NCI-H82 treated with DMSO at 0.1 percent for 48 hours (cell line): ENCODE results near the gene SGPP1.
"Not testable (repeated sequence)": the region's sequence is repeated elsewhere in the genome, so short reads cannot be mapped to it uniquely, and the experiment has no call there.

Experiments used
- DNase-seq: peaks from one replicate; lab custom pipeline; 2025; ENCODE audit not compliant: unreplicated experiment; lab: John Stamatoyannopoulos, UW

The SGPP1 gene, protein sequence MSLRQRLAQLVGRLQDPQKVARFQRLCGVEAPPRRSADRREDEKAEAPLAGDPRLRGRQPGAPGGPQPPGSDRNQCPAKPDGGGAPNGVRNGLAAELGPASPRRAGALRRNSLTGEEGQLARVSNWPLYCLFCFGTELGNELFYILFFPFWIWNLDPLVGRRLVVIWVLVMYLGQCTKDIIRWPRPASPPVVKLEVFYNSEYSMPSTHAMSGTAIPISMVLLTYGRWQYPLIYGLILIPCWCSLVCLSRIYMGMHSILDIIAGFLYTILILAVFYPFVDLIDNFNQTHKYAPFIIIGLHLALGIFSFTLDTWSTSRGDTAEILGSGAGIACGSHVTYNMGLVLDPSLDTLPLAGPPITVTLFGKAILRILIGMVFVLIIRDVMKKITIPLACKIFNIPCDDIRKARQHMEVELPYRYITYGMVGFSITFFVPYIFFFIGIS

DNA sequence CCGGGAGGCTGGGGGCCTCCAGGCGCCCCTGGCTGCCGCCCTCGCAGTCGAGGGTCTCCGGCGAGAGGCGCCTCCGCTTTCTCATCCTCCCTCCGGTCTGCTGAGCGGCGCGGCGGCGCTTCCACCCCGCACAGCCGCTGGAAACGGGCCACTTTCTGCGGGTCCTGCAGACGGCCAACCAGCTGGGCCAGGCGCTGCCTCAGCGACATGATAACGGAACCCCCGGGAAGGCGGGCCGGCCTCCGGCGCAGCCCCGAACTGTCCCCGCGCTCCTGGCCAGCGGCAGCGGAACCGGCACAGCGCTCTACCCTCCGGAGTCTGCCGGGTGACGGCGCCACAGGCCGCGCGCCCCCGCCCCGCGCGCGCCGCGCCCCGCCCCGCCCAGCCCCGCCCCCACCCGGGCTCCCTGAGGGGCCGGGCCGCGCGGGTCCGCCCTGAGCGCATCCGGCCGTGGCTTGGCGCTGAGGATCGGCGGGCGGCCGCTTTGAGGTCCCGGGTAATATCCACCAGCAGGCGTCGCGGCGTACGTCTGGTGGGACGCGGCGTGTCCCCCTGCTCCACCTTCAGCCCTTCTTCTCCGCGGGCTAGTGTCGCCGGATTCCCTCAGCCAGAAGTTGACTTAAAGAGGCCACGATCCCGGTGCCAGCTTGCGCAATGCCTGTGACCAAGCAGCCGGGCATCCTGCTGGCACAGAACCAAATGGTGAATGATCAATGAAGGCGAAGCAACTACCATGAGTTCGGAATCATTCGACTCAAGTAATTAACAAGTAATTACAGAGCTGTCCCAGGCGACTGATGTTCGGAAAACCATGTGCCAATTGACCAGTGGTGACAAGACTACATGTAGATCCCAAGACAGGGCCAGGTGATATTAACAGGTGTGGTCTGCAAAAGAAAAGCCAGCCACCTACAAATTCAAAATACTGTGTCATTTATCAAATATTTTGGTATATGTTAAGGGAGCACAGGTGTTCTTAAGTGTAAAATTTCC, at the start of gene SGPP1:
Gene SGPP1, minus strand, starts transcription at position 330 of the 993 bp plus-strand sequence. Its CDS starts 121 bp downstream, at position 209.
- peak; percentile 51 for DNase-seq

DNA sequence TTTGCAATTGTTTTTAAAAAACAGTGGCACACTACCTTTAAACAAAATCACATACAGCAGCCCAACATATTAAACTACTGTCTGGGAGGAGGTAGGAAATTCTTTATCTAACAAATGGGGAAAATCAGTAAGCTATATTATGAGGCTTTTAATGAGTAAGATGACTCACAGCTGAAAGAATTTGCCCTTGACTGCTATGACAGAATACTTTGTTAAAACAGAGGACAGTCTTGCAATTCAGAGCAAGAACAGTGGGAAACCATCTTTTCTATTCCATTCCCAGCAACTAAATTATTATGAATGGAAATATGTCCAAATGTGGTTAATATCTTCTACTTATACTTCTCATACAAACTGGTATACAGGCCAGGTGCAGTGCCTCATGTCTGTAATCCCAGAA, 49.2 kb upstream of the SGPP1 start:
- DNase-seq: no peak

DNA sequence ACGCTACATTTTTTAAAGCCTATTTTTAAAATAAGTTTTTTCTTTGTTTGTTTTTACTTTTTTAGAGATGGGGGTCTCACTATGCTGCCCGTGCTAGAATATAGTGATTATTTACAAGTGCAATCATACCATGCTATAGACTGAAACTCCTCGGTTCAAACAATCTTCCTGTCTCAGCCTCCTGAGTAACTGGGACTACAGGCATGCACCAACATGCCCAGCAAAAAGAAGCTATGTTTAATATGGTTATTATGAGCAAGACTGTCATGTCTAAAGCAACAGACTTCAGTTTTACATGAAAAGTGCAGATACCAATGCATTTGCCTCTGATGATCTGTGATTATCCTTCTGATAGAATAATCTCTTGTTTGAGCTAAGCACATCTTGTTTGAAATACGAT, 45.6 kb upstream of the SGPP1 start:
- DNase-seq: no peak

DNA sequence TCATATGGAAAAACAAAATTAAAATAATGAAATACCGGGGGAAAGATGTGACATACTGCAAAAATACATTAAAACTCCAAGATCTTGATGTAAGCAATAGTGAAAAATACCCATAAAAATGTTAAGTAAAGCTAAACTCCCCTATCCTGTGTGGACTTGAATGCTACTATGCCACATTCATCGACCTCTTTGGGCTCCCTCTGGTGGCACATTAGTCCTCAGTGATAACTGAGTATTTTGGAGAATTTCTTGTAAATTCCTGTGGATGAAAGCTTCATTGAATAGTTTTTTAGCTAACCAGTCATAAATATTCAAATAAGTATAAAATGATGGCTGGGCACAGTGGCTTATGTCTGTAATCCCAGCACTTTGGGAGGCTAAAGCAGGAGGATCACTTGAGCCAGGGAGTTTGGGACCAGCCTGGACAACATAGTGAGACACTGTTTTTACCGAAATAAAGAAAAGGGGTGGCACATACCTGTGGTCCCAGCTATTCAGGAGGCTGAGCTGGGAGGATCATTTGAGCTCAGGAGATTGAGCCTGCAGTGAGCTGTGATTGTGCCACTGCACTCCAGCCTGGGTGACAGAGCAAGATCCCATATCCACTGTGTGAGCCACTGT, 42.4 kb upstream of the SGPP1 start:
- DNase-seq: no peak

DNA sequence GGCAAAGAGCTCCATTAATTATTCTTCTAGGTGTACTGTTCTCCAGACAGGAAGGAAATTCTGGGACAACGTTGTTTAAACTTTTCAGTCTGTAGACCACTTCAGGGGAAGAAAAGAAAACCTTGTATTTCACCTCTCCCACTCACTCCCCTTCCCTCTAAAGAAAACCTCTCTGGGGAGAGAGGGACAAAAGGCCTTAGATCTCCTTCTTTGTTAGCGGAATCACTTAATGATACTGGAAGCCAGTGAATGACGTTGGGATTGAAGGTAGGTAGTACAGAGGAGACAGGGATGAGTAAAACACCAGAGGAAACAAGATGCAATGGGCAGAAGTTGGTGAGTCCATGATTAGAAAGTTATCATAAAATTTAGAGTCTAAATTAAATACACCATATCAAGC, 38.7 kb upstream of the SGPP1 start:
- DNase-seq: no peak

DNA sequence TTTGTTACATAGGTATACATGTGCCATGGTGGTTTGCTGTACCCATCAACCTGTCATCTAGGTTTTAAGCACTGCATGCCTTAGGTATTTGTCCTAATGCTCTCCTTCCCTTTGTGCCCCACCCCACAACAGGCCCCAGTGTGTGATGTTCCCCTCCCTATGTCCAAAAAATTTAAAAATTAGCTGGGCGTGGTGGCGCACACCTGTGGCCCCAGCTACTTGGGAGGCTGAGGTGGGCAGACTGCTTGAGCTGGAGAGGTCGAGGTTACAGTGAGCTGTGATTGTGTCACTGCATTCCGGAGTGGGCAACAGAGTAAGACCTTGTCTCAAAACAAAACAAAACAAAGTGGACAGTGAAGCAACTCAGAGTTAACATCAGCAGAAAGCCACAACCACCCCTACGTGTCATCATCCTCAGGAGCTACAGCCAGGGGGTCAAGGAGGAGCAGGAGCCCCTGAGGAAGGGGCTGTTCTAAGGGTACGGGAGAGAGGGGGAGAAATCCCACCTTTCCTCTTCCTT, 36.8 kb upstream of the SGPP1 start:
- no peak for DNase-seq

DNA sequence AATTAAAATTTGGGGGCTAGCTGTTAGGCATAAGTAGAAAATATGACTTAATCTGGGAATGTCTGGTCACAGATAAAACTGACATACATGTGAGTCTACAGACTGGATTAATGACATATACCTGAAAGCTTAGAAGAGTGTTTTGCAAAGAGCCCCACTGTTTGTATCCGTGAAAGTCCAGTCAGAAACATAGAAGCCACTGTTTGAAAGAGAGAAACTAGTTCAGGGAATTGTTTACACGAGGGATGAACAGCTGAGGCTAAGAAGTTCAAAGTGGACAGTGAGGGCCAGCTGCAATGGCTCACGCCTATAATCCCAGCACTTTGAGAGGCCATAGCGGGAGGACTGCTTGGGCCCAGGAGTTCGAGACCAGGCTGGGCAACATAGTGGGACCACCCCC, 36.2 kb upstream of the SGPP1 start:
- DNase-seq: no peak

DNA sequence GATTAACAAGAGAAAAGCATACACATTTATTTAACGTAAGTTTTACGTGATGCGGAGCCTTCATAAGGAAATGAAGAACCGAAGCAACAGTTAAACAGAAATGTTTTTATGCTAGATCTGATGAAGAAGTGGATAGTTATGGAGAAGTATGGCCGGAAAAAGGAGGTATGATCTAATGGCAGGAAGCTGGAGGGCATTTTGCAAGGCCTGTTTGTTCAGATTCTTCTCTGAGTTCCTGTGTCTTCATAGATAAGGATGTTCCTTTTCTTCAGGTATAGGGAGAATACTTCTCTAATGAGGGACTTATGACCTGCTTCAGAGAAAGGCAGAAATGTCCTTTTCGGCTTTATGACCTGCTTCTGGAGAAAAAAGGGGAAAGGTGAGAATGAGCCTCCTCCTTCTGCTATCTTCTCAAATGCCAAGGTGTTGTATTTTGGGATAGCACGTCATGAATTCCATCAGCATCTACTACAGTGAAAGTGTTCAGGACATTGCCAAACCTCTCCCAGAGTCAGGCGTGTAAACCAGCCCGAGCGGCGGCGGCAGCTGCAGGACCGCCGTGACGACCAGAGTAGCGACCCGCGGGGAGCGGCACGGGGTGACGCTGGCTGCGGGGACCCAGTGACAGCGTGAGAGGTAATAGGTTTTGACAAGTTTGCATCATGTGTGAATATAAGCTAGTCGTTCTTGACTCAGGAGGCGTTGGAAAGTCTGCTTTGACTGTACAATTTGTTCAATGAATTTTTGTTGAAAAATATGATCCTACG, 33.7 kb upstream of the SGPP1 start:
- DNase-seq: no peak

DNA sequence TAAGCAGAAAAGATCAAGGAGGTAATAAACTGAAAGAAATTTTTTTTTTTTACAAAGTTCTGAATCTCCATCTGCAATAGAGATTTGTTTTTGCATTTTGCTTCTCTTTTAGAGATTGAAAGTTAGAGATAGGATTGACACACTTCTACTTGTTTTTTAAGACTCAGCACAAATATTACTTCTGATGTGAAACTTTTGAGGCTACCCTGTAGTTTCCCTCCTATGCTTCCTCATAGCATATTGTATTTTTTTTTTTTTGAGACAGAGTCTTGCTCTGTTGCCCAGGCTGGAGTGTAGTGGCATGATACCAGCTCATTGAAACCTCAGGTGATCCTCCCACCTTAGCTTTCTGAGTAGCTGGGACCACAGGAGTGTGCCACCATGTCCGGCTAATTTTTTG, 32.1 kb upstream of the SGPP1 start:
- no peak for DNase-seq

DNA sequence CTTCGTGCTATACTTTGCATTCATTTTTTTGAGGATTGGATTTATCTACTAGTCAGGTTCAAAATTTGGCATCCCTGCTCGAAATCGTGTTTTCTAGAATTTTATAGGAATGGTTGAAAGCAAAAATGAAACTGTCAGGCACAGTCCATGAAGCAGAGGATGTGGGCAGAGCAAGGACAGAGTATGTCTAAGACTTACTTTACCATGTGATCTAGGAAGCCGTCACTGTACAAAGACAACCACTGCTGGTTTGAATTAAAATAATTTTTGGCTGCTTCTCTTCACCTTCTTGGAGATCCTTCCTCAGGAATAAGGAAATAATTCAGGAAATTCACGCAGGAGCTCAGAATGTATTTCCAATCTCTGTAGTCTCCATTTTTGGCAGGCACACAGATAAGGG, 31.6 kb upstream of the SGPP1 start:
- no peak for DNase-seq

DNA sequence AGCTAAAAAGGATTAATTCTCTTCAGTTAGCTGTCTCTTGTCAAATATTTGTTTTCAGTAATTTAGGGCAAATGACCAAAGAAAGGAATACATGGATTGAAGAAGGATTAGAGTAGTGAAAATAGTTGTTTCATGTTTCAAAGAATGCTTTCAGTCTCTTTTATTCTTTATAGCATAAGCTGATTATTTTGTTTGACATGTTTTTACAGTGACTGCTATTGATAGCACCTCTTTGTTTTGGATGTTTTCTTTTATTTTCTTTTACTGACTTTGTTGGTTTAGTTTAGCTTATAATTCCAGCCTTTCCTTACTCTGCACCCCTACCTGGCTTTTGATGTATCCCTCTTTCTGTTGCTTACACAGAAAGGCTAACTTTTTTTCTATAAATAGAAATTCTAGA, 29.3 kb upstream of the SGPP1 start:
- DNase-seq: no peak

DNA sequence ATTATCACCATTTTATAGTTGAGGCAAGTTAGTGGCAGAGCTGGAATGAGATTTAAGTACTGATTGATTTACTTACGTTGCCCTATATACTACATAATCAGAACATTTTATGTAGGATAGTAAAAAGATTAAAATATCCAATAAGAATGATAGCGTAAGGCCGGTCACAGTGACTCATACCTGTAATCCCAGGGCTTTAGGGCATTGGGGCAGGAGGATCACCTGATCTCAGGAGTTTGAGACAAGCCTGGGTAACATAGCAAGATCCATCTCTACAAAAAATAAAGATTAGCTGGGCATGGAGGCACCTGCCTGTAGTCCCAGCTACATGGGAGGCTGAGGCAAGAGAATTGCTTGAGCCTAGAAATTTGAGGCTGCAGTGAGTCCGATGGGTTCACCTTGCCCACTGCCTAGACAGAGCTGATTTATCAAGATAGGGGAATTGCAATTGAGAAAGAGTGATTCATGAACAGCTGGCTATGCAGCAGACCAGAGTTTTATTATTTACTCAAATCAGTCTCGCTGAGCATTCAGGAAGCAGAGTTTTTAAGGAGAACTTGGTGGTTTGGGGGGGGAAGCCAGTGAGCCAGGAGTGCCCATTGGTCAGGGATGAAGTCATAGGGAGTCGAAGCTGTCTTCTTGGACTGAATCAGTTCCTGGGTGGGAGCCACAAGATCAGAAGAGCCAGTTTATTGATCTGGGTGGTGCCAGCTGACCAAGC, 24.7 kb upstream of the SGPP1 start:
- no peak for DNase-seq

DNA sequence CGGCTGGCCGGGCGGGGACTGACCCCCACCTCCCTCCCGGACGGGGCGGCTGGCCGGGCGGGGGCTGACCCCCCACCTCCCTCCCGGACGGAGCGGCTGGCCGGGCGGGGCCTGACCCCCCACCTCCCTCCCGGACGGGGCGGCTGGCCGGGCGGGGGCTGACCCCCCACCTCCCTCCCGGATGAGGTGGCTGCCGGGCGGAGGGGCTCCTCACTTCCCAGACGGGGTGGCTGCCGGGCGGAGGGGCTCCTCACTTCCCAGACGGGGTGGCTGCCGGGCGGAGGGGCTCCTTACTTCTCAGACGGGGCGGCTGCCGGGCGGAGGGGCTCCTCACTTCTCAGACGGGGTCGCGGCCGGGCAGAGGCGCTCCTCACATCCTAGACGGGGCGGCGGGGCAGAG, 23.2 kb upstream of the SGPP1 start:
- not testable (repeated sequence) for DNase-seq

DNA sequence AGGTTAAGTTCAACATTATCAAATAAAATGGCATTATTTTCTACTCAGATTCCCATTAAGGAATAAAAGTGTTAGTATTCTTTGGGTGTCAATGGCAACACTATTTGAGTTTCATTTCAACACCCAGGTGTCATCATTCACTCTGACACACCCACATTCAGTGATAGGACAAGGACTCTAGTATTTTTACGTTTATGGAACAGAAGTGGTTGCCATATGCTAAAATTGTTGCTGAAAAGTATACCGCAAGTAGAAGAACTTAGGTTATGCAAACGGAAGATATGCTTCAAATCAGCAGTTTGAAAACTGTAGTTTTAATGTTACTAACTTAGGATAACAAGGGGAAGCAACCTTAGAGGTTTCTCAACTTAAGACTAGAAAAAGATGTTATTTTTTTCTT, 20.0 kb upstream of the SGPP1 start:
- DNase-seq: no peak

DNA sequence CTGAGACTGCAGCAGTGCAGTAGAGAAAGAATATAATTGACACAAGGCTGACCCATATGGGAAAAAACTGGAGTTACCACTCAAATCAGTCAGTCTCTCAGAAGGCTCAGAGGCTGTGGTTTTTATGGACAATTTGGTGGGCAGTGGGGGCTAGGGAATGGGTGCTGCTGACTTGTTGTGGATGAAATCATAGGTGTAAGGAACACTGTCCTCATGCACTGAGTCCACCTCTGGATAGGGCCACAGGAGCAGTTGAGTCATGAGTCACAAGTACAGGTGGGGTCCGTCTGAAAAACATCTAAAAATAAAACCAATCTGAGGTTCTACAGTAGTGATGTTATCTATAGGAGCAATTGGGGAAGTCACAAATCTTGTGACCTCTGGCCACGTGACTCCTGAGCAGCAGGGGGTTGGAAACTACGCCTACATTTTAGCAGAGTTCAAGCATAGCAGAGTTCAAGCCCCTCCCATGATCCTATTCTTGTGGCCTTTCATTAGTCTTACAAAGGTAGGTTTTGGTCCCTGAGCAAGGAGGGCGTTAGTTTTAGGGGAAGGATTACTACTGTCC, 18.1 kb upstream of the SGPP1 start:
- no peak for DNase-seq

DNA sequence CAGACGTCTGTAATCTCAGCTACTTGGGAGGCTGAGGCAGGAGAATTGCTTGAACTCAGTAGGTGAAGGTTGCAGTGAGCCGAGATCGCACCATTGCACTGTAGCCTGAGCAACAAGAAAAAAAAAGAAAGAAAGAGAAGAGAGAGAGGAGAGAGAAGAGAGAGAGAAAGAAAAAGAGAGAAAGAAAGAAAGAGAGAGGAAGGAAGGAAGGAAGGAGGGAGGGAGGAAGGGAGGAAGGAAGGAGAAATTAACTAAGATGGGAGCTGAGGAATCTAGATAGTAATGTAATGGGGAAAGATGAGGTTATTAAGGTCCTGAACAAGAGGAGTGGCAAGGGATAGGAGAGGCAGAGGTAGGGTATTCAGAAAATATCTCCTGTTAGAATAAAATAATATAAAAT, 17.4 kb upstream of the SGPP1 start:
- no peak for DNase-seq

DNA sequence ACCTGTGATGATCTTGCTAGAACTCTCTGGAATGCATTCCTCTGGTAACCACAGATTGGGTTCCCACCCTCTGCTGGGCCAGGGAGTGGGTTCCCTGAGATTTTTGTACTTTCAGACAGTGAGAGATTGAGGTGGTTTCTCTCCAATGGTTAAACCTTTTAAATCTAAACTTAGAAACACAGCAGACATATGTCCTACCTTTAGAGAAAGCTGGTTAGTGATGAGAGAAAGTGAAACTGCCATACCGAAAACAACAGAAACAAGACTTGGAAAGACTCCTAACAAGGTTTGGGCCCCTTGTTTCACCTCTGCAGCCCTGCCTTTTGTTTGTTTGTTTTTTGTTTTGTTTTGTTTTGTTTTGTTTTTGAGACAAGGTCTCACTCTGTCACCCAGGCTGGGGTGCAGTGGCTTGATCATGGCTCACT, 9.7 kb upstream of the SGPP1 start:
- no peak for DNase-seq

DNA sequence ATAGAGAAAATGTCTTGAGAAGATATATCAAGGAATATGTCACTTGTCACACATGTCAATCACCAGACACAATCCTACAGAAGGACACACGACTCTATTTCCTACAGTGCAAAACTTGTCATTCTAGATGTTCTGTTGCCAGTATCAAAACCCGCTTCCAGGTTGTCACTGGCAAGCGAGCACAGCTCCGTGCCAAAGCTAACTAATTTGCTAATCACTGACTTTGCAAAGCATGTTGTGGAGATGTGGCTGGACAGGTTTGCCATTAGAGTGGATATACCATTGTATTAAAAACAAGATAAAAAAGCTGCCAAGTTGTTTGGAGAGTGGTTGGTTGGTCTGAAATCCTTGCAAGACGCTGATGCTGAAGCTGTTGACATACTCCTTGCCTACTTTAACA, 7.9 kb upstream of the SGPP1 start:
- DNase-seq: no peak

DNA sequence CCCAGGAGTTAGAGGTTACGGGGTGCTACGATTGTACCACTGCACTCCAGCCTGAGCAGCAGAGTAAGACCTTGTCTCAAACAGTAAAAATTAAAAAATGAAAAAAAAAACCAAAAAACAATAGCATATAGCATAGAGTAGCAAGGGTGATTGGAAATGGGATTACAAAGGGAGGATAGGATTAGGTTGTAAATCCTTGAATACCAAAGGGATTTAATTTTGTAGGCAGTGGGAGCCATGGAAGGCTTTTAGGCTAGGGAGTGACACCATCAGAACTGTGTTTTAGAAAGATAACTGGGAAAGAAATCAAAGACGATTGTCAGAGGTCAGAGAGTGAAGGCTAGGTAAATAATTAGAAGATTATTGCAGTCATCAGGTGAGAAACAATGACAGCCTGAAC, 2.8 kb upstream of the SGPP1 start:
- peak; percentile 30 for DNase-seq
